Fibroblast of upper back skin (primary cell): Measurements from ENCODE around the gene CEP164.
A peak's percentile ranks its signal among the peaks of the same experiment; 100 is the strongest.
"Not testable (repeated sequence)": the region's sequence is repeated elsewhere in the genome, so short reads cannot be mapped to it uniquely, and the experiment has no call there.

Experiments
- DNase-seq: peaks from one replicate; pipeline ENCODE4 v3.0.0-alpha.2; 2013

The CEP164 gene

DNA sequence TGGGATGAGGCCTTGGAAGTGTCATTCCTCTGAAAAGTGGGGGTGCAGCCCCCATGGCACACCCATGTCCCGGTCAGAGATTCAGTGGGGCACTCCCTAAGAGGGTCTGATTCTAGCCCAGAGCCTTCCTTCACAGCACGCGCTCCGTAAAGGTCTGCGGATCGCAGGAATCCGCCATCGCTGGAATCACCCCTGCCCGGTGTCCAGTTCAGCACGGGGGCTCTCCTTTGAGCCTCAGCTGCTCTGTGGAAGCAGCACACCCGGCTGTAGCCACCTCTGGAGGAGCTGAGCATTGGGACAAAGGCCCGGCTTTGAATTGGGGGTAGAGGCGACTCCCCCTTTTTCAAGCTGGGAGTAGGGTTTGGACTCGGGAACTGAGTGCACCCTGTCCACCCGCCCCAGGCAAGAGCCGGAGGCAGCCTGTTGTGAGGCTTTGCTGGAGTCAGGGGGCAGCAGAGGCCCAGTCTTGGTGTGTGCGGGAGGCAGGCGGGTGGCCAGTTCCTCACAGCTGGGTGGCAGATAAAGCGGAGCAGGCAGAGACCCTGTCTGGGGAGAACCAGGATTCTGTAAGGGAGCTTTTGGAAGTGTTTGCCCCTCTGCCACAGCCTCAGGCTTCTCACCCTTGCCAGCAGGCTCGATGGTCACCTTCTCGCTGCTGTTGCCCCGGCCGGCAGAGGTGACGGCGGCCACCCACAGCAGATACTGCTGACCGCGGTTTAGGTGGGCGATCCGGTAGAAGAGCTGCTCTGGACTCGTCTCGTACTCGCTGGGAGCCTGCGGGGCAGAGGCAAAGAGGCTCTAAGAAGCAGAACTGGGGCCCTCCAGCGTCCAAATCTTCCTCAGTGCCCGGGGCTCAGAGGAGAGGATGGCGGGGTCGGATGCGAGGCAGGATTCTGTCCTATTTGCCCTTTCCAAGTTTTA is 115.9 kb downstream of the CEP164 start:
- DNase-seq = peak; percentile 28

DNA sequence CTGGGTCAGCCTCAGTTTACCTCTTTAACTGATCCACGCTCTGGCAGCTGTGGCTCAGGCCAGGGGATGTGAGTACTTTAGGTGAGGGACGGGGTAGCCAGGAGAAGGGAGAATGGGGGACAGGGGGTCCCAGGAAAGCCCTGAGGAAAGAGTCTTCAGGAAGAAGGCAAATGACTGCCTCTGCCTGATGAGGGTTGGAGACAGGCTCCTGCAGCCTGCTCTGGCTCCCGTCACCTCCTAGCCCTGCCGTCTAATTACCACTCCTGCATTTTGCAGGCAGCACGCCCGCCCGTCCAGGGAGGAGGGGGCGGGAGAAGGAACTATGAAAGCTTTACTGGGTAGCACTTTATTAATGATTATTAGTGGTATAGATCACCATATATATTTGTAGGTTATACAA is 116.6 kb downstream of the CEP164 start:
- DNase-seq = no peak

DNA sequence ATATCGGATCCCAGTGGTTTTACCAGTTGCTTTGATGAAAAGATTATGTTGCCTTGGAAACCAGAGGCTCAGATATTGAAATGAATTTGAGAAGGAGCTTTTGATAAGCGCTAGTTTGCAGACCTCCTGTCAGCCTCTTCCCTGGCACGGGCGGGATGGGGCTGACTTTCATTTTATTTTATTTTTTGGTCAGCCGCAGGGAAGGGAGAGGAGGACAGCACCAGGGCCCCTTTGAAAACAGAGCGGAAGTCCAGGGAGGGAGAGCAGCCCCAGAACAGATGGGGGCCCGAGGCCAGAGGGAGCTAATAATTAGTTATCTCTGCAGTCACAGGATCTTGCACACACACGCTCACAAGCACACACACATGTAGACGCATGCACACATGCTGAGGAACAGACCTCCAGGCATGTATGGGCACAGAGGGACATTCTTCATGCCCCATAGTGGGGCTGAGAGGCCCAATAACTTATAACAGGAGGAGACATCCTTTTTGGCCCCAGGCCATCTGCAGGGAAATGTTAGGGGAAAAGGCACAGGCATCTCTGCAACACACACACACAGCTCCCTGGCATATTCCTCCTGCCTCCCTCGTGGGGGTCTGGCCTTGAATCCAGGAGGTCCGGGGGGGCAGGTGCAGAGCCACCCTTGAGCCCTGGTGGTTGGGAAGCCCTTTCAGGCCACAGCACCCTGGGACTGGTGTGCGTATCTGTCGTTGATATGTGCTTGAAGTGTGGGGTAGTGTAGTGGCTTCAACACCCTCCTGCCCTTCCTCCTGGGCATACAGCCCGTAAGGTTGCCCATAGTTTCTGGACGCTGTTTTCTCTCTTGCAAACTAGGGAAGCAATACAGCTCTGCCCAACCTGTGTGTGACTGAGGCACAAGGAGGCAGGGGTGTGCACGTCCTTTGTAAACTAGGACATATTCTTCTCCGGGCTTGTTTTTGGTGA is 117.3 kb downstream of the CEP164 start:
- no peak for DNase-seq

DNA sequence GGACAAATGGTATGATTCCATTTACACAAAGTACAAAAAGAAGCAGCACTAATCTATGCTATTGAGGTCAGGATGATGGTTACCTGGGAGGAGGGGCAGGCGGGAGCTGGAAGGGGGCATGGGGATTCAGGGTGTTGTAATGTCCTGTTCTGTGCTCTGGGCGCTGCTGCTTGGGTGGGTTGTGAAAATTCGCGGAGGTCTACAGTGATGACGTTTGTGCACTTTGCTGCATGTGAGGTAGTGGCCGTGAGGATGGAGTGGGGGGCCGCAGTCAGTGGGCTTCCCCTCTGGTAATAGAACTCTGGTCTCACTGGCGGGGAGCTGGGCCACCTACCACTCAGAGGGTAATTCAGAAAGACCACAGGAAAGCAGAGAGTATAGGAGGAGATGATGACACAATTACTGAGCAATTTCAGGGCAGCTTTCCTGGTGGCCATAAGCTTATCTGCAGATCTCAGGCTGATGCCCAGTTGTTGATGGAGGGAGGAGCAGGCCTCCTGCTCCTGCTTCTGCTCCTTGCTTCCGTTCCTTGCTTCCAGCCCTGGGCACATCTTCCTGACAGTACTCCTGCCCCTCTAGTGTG is 121.5 kb downstream of the CEP164 start:
- DNase-seq = no peak

DNA sequence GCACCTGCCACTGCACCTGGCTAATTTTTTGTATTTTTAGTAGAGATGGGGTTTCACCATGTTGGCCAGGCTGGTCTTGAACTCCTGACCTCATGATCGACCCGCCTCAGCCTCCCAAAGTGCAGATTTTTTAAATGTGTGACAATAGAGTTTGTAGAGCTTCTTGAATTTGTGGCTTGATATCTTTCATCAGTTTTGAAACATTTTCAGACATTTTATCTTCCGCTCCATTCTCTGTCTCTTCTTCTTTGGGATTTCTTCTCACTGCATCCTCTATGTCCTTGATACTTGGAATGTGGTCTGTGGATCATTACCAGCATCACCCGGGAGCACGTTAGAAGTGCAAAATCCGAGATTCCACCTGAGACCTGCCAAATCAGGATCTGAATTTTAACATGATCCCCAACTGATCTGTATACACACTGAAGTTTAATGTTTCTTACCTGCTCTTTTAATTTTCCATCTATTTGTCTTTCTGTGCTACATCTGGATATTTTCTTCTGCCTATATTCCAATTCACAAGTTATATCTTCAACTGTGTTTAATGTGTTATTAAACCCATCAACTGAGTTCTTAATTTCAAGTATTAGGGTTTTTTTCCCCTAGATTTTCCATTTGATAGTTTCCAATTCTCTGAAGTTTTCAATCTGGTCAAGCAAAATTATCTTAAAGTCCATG is 126.4 kb downstream of the CEP164 start:
- no peak for DNase-seq

DNA sequence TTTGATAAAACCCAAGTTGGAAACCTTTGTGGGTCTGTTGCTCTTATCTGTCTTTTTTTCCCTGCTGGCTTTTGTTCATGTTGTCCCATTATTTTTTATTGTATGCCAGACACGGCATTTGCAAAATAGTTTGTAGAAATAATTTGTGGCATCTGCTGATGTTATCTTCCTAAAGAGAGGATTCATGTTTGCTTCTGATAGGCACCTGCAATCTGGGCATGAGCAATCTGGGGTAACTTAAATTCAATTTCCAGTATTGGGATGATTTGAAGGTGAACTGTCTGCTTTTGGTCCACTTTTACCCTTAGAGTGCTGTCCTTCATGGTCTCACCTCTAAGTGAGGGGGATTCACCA is 126.9 kb downstream of the CEP164 start:
- DNase-seq = no peak

DNA sequence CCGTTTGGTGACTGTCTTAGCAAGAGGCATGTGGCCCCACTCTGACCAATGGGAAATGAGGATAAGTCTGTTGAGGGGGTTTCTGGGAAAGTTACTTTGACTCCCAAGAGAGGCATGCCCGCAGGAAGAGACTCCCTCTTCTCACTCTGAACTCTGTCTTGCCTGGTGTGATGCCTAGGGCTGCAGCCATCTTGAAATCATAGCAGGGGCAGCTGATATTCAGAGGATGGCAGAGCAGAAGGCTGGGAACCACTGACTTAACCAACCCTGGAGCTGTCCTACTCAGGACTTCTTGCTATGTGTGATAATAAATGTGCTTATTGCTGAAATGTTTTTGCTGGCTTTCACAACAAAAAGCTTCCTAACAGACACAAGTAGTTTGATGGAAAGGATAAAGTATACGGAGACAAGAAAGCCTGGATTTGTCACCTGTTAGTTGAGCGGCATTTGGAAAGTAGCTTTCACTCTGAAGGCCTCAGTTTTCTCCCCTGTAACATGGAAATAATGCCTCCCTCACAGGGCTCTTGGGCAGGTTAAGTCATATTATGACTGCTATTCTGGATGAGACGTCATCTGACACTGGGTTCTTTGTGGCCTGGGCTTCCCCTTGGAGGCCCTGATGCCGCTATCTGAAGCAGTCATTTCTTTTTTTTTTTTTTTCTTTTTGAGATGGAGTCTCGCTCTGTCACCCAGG is 128.5 kb downstream of the CEP164 start:
- no peak for DNase-seq

DNA sequence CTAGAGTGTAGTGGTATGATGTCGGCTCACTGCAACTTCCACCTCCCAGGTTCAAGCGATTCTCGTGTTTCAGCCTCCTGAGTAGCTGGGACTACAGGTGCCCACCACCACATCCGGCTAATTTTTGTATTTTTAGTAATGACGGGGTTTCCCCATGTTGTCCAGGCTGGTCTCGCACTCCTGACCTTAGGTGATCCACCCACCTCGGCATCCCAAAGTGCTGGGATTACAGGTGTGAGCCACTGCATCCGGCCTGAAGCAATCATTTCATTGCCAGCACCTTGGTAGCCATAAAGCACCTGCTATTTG is 129.0 kb downstream of the CEP164 start:
- not testable (repeated sequence) for DNase-seq

DNA sequence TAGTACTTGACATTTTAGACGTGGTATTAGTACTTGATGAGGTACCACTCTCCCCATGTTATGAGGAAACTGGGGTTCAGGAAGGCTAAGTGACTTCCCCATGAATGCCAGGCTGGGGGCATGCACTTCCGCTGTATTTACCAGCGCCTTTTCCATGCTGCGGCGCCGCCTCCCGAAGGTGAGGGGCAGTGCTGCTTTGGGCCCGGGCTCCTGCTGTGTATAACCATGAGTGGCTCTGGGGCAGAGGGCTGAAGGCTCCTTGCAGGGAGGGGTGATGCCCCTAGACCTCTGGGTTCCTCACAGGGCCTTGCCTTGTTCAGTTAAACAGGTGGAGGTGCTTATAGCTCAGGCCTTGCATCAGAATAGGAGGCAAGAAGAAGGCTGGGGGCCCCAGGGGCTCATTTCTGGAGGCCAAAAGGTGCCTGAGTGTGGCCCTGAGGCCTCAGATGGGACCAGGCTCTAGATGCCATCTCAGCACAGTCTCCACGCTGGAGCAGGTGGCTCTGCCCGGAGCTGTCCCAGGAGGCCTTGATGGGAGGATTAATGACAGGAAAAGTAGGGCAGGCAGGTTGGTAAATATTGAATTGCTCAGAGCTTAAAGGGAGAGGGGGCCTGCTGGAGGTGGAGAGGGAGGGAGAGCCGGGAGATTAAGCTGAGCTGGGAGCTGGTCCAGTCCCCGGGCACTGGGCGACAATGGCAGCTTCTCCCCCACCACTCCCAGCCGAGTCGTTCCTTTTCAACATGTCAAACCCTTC is 129.6 kb downstream of the CEP164 start:
- no peak for DNase-seq

DNA sequence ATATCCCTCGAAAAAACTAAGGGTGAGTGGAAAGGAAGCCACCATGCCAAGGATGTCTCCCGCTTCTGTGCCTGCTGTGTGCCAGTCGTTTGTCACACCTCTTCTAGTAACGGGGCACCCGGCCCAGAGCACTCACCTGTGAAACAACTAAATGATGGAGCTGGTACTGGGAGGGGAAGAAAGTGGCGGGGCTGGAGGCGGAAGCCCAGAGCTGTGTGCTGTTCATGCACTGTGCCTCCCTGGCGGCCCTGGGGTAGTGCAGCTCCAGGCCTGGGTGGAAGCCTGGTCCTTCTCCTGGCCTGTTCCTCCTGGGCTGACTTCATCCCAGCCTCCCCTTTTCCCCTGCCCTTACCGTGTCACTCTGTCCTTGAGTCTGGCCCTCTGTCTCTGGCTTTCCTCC is 130.2 kb downstream of the CEP164 start:
- DNase-seq = no peak

DNA sequence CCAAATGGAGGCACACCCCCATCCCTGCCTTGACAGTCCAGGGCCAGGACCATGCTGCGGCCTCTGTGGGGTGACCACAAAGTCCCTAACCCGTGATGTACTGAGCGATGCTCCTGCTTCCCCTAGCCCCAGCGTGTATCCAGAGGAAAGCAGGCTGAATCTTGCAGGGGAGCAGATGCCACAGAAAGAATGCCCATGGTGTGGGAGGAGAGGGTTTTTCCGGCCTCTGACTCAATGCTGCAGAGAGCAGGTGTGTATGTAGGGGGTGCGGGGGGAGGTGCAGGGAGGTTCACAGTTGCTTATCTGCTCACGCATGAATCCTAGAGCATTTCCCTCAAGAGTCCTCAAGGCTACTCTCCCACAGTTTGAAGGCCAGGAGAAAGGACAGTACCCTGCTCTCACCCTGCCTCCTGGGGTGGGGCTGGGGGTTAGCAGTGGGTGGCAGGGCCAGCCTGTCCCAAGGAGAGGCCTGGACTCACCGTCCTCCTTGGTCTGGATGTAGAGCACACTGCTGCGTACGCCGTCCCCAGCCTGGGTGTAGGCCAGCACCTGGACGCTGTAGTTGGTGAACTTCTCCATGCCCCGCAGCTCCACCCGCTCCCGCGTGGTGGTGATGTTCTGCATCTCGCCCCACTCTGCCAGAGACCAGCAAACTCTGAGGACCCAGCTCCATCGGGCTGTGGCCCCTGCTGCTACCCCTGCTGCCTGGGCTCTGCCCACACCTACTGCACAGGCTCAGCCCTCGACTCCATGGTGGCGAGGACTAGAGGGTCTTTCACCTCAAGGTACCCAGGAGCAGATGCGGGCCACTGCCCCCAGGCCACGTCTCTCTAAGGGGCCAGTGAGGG is 130.8 kb downstream of the CEP164 start:
- no peak for DNase-seq

DNA sequence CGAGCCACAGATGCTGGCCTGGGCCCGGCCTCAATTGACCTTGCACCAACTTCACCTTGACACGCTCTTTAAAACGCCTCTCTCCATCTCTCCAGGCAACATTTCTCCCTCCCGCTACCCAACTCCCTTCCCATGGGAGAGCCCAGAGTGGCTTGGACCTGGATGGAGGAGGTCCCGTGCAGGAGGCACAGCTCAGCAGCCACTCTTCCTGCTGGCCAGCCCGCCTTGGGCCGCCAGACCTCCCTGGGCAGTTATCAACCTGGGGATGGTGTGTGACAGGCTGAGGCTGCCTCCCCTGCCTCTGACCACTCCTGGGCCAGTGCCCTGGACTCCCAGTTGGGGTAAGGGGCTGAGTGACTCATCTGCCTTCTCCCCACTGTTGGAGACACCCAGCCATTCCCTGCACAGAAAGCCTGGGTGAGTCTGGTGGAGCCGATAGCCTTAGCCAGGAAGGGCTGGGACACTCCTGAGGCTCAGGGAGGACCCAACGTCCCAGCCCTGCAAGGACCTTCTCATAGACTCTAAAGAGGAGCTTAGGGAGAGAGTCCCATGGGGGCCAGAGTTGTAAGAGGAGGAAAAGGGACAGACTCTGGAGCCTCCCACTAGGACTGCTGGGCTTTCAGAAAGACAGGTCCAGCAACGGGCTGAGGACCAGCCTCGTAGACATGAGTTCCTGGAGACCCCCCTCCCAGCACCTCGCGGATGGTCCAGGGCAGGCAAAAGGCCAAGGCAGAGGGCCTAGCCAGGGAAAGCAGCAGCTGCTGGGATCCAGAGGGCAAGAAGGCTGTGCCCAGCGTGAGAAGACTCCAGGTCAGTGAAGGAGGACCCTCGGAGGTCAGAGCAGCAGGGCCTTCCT is 131.7 kb downstream of the CEP164 start:
- DNase-seq = no peak

DNA sequence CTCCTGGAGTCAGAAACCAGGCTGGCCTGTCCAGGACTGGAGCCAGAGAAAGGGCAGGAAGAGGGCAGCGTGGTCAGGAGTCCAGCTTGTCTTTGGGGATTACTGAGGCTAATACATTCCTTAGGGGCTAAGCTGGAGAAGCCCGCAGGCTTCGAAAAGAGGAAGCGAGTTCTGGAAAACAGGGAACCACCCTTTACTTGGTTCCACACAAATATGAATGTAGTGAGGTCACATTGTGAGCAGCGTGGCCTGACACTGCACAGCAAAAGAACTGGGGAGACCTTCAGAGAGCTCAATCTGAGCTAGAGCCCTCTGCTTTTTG is 132.3 kb downstream of the CEP164 start:
- no peak for DNase-seq

DNA sequence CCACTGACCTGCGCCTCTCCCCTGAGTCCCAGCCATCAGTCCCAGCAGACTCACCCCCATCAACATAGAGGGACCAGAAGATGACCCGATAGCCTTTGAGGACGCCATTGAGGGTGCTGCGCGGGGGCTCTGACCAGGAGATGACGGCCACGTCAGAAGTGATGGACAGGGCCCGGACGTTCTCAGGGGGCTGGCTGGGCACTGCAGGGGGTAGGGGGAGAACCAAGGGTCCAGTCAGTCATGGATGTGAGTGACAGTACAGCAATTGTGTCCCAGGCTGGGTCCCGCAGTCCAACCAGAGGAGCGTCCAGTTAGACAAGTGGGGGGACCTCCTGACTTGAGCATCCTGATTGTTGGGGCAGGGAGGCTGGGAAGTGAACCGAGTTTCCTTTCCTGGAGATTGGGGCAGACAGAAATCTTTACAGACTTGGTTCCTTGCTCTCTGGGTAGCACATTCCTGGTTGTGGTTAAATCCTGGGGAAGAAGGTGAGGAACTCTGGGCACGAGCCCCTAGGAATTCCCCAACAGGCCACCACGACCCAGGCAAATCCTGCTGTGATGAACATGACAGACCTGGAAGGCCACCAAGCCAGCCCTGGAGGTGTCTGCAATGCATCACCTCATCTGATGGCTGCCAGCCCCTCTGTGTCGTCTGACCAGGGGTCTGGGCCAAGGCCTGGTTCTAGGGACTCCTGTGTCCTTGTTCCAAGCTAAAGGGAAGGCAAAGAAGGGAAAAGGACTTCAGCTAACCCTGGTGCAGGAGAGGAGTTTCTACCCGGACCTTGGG is 133.9 kb downstream of the CEP164 start:
- no peak for DNase-seq

DNA sequence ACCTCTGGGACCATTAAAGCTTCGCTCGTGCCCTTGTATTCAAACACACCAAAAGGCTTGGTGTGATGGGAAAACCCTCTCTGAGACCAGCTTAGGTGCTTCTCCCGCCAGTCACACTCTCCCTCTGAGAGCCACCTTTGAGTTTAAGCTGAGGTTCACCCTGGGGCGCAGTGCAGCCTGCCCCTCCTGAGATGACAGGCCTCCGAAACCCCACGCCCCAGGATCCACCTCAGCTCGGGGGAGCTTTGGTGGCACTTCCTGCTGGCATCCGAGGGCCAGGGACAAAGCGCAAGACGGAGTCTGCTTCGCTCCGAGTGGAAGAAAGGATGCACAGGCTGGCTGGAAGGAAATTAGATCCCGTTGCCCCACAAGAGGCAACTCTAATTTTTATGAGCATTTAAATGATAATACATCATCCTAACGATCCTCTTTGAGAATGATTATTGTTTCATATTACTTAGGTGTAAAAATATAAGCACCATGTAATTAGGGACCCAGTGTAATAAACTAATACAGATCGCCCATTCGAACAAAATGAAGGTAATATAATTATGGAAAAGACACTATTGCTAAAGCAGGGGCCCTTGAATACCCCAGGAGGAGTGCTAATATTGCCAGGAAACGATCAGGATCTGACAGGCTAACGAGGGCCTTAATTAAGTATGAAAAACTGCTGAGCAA is 134.7 kb downstream of the CEP164 start:
- no peak for DNase-seq

DNA sequence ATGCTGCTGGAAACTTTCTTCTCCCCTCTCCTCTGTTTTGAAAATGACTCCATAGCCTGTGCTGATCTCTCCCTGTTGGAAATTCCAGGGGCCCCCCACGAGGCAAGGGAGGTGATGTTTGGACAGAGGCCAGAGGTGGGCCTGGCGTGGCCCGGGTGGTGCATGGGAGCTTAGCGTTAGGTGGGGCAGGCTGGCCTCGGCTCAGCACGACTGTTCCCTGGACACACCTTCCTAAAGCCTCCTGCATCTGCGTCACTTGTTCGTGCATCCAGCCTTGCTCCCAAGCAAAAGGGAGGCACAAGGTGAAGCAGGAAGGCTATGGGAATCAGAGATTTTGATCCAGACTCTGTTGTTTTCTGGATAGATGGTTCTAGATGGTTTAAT is 135.2 kb downstream of the CEP164 start:
- DNase-seq = no peak
